Choroid plexus epithelial cell (primary cell): ENCODE results near the gene FMR1NB.
A peak's percentile ranks its signal among the peaks of the same experiment; 100 is the strongest.

Experiments
- DNase-seq: peaks from one replicate; pipeline ENCODE4 v3.0.0-alpha.2; 2010; ENCODE audit warnings: low read depth
- H3K4me3 ChIP-seq: 2 replicates; pipeline ENCODE4 v1.5.1; 2011; ENCODE audit warnings: low read depth, mild to moderate bottlenecking, control low read depth, low read length, moderate library complexity
- TF ChIP-seq, protein P1 (sequence below): conservative IDR thresholded peaks from 2 replicates; pipeline ENCODE4 v1.5.1; 2011; ENCODE audit warnings: low read depth, mild to moderate bottlenecking, control low read depth, inconsistent platforms, low read length, moderate library complexity

The FMR1NB gene

DNA sequence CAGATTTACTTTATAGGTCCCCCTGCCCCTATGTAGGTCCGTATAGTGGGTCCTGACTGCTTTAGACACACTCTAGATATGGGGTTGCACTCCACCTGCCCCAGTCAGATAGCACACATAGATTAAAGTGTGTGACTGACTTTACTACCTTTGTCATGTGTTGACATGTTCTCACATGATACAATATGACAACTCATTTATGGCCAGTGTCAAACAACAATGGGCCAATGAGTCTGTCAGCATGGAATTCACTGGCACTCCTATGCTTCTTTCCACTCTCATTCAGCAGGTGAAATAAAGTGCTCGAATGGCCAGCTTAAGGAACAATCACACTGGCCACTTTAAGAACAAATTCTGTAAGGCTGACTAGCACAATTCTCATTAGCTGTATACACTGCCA lies 23.8 kb upstream of the FMR1NB start:
- no peak overlapping the region for H3K4me3 ChIP-seq
- TF ChIP-seq, protein P1, sequence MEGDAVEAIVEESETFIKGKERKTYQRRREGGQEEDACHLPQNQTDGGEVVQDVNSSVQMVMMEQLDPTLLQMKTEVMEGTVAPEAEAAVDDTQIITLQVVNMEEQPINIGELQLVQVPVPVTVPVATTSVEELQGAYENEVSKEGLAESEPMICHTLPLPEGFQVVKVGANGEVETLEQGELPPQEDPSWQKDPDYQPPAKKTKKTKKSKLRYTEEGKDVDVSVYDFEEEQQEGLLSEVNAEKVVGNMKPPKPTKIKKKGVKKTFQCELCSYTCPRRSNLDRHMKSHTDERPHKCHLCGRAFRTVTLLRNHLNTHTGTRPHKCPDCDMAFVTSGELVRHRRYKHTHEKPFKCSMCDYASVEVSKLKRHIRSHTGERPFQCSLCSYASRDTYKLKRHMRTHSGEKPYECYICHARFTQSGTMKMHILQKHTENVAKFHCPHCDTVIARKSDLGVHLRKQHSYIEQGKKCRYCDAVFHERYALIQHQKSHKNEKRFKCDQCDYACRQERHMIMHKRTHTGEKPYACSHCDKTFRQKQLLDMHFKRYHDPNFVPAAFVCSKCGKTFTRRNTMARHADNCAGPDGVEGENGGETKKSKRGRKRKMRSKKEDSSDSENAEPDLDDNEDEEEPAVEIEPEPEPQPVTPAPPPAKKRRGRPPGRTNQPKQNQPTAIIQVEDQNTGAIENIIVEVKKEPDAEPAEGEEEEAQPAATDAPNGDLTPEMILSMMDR, result no peak
- DNase-seq, result no peak

DNA sequence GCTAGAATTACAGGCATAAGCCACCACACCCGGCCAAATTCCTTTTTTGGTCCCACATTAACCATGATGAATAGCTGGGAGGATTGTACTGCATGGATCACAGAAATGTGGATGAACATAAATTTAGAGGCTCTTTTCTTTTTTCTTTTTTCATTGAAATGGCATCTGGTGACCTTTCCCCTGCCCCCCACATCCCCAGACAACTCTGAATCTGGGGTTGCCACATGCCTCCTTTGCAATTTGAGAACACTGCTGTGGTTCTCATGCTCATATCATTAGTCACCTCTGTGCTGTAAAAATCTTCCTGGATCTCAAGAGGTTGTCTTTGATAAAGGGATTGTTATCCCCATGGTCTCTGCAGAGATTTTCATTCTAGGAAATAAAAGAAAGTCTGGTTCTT lies 22.8 kb upstream of the FMR1NB start:
- DNase-seq, result peak; percentile 31
- TF ChIP-seq, protein P1, result no peak
- no peak overlapping the region for H3K4me3 ChIP-seq

DNA sequence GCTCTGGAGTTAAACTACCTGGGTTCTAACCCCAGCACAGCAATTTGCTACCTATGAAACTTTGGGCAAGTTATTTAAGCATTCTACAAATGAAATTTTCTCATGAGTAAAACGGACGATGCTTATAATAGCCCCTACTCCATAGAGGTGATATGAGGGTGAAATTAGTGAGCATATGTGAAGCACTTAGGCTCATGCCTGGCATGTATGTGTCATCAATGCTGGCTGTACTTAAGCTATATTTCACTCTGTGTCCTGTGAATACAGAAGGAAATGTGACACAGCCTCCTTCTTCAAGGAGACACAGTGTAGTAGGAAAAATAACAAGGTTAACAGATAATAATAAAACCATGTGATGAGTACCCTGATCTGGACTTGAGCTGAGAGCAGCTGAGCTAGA lies 20.4 kb upstream of the FMR1NB start:
- H3K4me3 ChIP-seq, result no peak overlapping the region
- TF ChIP-seq, protein P1, result no peak
- DNase-seq, result no peak

DNA sequence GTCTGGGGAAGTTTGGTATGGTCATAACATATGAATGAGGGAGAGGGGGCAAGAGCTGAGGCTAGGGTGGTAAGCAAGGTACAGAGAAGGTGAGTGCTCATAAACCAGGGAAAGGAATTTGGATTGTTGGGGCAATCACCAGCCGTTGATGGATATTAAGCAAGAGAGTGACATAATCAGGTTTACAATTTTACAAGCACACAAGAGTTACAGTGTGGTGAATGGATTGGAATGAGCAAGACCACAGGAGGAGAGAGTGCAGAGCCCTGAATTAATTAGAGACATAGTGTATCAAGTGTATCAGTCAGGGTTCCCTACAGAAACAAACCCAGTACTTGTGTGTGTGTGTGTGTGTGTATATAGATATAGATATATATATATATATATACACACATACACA lies 18.7 kb upstream of the FMR1NB start:
- no peak for DNase-seq
- H3K4me3 ChIP-seq, result no peak overlapping the region
- TF ChIP-seq, protein P1, result no peak

DNA sequence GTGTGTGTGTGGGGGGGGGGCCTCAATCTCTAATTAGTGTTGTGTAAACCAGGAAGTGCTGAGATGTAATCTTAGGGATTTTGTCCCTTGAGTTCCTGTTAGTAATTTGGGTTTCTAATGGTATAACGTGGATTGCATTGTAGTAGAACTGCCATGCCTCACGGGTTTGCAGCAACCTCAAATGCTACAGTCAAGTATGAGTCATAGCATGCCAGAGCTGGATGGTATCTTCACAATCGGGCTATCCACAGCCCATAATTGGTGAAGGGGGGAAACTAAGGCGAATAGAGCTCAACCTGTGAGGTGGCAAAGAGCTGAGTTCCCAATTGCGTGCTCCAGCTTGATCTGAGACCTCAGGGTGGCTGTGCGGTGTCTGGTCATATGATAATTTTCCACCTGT lies 2.2 kb upstream of the FMR1NB start:
- TF ChIP-seq, protein P1, result no peak
- no peak for DNase-seq
- H3K4me3 ChIP-seq, result no peak overlapping the region

DNA sequence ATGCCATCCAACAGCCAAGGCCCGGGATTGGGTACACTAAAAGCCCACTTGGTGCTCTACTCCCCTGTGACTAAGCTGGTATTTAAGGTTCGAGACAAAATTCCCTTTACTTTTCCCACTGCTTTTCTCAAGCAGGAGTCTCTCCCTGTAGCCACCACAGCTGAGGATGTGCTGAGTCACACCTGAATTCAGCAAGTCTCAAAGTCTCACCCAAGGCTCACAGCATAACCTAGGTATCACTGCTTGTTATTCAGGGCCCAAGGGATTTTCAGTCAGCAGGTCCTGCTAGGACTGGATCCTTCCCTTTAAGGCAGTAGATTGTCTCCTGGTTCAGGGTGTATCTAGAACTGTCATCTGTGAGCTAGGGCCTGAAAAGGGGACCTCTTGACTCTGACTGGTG lies 39.2 kb downstream of the FMR1NB start:
- TF ChIP-seq, protein P1, result no peak
- no peak for DNase-seq
- H3K4me3 ChIP-seq, result no peak overlapping the region

DNA sequence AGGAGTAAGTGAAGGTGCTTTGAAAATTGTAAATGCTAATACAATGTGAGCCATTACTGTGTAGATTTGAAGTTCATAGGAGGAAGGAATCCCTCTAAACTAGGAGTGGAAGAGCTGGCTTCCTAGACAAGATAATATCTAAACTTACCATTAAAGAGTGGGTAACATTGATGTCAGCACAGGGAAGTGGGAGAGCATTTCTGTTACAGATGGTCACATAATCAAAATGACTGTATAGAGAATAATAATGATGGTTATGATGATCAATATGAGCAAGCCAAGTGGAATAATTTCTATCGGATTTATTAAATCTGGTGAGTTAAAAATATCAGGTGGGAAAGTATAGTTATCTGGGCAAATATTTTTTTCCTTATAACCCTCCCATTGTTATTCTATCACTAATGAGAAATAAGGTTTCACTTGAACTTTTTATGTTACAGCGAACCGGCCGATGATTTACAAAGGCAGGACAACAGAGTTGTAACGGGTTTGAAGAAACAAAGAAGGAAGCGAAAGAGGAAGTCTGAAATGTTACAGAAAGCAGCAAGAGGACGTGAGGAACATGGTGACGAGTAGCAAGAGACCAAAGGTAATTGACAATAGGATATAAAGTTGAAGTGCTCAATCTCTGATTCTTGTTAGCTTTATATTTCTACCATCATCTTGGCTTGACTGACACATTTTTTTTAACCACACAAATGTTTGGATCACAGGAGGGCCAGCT lies 43.5 kb downstream of the FMR1NB start:
- DNase-seq, result no peak
- TF ChIP-seq, protein P1, result no peak
- H3K4me3 ChIP-seq, result no peak overlapping the region
